Fibroblast of mammary gland (primary cell): ENCODE measurements around the gene ELMOD1.
A peak's percentile ranks its signal among the peaks of the same experiment; 100 is the strongest.
"Not testable (repeated sequence)": the region's sequence is repeated elsewhere in the genome, so short reads cannot be mapped to it uniquely, and the experiment has no call there.

ENCODE experiments used
- DNase-seq: peaks from one replicate; pipeline ENCODE4 v3.0.0-alpha.2; 2010; ENCODE audit warnings: low read depth
- H3K4me3 ChIP-seq: 2 replicates; pipeline ENCODE4 v1.5.1; 2011; ENCODE audit warnings: low read depth, mild to moderate bottlenecking, low read length, moderate library complexity; ENCODE audit not compliant: control insufficient read depth
- CTCF ChIP-seq: conservative IDR thresholded peaks from 2 replicates; pipeline ENCODE4 v1.5.1; 2011; ENCODE audit warnings: low read depth, low read length, inconsistent platforms; ENCODE audit not compliant: control insufficient read depth, insufficient read depth

ELMOD1 gene

GRCh38 chr11:107567739-107568335 lies 23.1 kb upstream of the ELMOD1 start:
- DNase-seq, result no peak
- H3K4me3 ChIP-seq, result no peak overlapping the region
- TF ChIP-seq CTCF, result no peak

- no peak for DNase-seq
- TF ChIP-seq CTCF, result no peak
- no peak overlapping the region for H3K4me3 ChIP-seq
These were observed 20.9 kb upstream of the ELMOD1 start for GRCh38 chr11:107570015-107570414.

GRCh38 chr11:107573438-107573837 lies 17.5 kb upstream of the ELMOD1 start:
- no peak overlapping the region for H3K4me3 ChIP-seq
- no peak for DNase-seq
- TF ChIP-seq CTCF, result no peak

GRCh38 chr11:107576497-107577345 lies 14.2 kb upstream of the ELMOD1 start:
- peak; percentile 82 for TF ChIP-seq CTCF
- DNase-seq, result peak; percentile 53

GRCh38 chr11:107577346-107577711 lies 13.6 kb upstream of the ELMOD1 start:
- no peak for TF ChIP-seq CTCF
- no peak overlapping the region for H3K4me3 ChIP-seq
- DNase-seq, result no peak

More at GRCh38 chr11:107576497-107577345, 14.2 kb upstream of the ELMOD1 start:
- not testable (repeated sequence) for H3K4me3 ChIP-seq

- DNase-seq, H3K4me3 ChIP-seq: not testable (repeated sequence)
These were observed 11.8 kb upstream of the ELMOD1 start for GRCh38 chr11:107579169-107579568.

GRCh38 chr11:107581147-107581546 lies 9.8 kb upstream of the ELMOD1 start:
- no peak for DNase-seq
- TF ChIP-seq CTCF, result no peak
- no peak overlapping the region for H3K4me3 ChIP-seq
